A673 (cell line): ENCODE data around the gene MAP3K10. TPM values are rescaled to one million over a fixed set of nuclear protein-coding genes. Genes with fewer than 3 reads are reported as not detected.
A peak's percentile ranks its signal among the peaks of the same experiment; 100 is the strongest.

Experiments
- BruUV-seq: library from RNA; stranded (reverse); fragments of 400-500 nt; replicated peaks from 2 replicates; lab custom pipeline; 2021; lab: Mats Ljungman, UMichigan
- CTCF ChIA-PET: fragments of 300-600 bp; sonication (Branson Sonifier 250); formaldehyde crosslinking; loops from one replicate; lab custom pipeline; 2022; ENCODE audit warnings: antibody characterized with exemption; lab: Charles Lee
- POLR2A ChIA-PET: fragments of 300-600 bp; sonication (Branson Sonifier 250); formaldehyde crosslinking; loops from one replicate; lab custom pipeline; 2022; ENCODE audit warnings: antibody characterized with exemption; ENCODE audit not compliant: low non-redundant PET; lab: Charles Lee
- DNase-seq: peaks from one replicate; pipeline ENCODE4 v3.0.0-alpha.2; 2015; ENCODE audit warnings: low spot score
- H3K27ac ChIP-seq: fragments of 200-600 bp; sonication (generic); 2 replicates; pipeline ENCODE4 v1.5.1; 2016; ENCODE audit warnings: mixed run types, low read depth, mild to moderate bottlenecking, mixed read lengths, antibody characterized with exemption, low read length; ENCODE audit not compliant: poor library complexity, severe bottlenecking
- H3K27me3 ChIP-seq: fragments of 200-600 bp; sonication (generic); replicated peaks from 2 replicates; pipeline ENCODE4 v1.6.1; 2017; ENCODE audit warnings: mixed run types, low read depth, mild to moderate bottlenecking, mixed read lengths, antibody characterized with exemption, low read length; ENCODE audit not compliant: insufficient read depth, poor library complexity
- H3K36me3 ChIP-seq: fragments of 200-600 bp; sonication (generic); 2 replicates; pipeline ENCODE4 v1.6.1; 2016; ENCODE audit warnings: mixed run types, mild to moderate bottlenecking, mixed read lengths, antibody characterized with exemption, low read length; ENCODE audit not compliant: insufficient read depth, poor library complexity, severe bottlenecking
- H3K4me1 ChIP-seq: fragments of 200-600 bp; sonication (generic); 2 replicates; pipeline ENCODE4 v1.6.1; 2017; ENCODE audit warnings: mixed run types, mild to moderate bottlenecking, mixed read lengths, antibody characterized with exemption, low read length; ENCODE audit not compliant: insufficient read depth, poor library complexity, severe bottlenecking
- H3K4me3 ChIP-seq: fragments of 200-600 bp; sonication (generic); 2 replicates; pipeline ENCODE4 v1.5.1; 2016; ENCODE audit warnings: low read depth, mixed run types, mild to moderate bottlenecking, mixed read lengths, low read length; ENCODE audit not compliant: poor library complexity, severe bottlenecking
- H3K9me3 ChIP-seq: fragments of 200-600 bp; sonication (generic); 2 replicates; pipeline ENCODE4 v1.6.1; 2016; ENCODE audit warnings: mixed run types, low read depth, mild to moderate bottlenecking, mixed read lengths, antibody characterized with exemption, low read length; ENCODE audit not compliant: poor library complexity, severe bottlenecking
- CTCF ChIP-seq: fragments of 300-800, 200-600 bp; sonication (generic); conservative IDR thresholded peaks from 2 replicates; pipeline ENCODE4 v1.5.1; 2017; ENCODE audit warnings: low read depth, mild to moderate bottlenecking, antibody characterized with exemption, low read length, moderate library complexity, mixed read lengths
- EZH2 ChIP-seq: fragments of 200-600 bp; sonication (generic); IDR thresholded peaks from 2 replicates; pipeline ENCODE4 v1.6.1; 2017; ENCODE audit warnings: borderline replicate concordance, low read depth, mild to moderate bottlenecking, mixed read lengths, antibody characterized with exemption, low read length; ENCODE audit not compliant: poor library complexity, severe bottlenecking
- intact Hi-C: fragments of 100-400 bp; cut with micrococcal nuclease; formaldehyde crosslinking; loops from one replicate; pipeline ENCODE4 v1.10.0; 2022; ENCODE audit not compliant: unreplicated experiment
- total RNA-seq: library from RNA; stranded (reverse); gene quantifications from 2 replicates; pipeline ENCODE4 v1.2.3, GENCODE V29; 2021

The MAP3K10 gene
- total RNA-seq, 1 experiment from 2014 or later: 17.8 TPM

- Histone ChIP-seq H3K27me3 (no peaks in the 10 kb centered on the region), H3K4me1 (no peaks in the 10 kb centered on the region), H3K9me3 (no peaks in the 10 kb centered on the region), H3K36me3 (no peaks in the 10 kb centered on the region), H3K27ac (no peak overlapping the region), H3K4me3 (no peak overlapping the region)
- TF ChIP-seq CTCF (no peak), EZH2 (no peak)
- DNase-seq: no peak
- POLR2A ChIA-PET: no interaction called here
- BruUV-seq: no TSS peak
- CTCF ChIA-PET: no interaction called here
- intact Hi-C loops: no loop called here
These were observed 12.5 kb upstream of the MAP3K10 start for GRCh38 chr19:40178756-40179155.

DNA sequence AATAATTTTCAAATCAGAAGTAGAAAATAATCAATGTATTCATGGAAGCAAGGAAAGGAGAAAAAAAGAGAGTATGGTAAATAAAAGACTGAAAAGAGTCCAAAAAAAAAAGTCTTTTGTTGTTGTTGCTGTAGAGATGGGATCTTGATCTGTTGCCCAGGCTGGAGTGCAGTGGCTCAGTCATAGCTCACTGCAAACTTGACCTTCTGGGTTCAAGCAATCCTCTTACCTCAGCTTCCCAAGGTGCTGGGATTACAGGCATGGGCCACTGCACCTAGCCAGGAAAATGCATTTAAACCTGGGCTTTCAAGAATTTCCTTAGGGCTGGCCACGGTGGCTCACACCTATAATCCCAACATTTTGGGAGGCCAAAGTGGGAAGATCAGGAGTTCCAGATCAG is 7.0 kb upstream of the MAP3K10 start:
- no TSS peak for BruUV-seq
- intact Hi-C loops: no loop called here
- Histone ChIP-seq H3K4me1 (no peaks in the 10 kb centered on the region), H3K9me3 (no peaks in the 10 kb centered on the region), H3K4me3 (no peak overlapping the region), H3K27me3 (no peaks in the 10 kb centered on the region), H3K27ac (no peak overlapping the region), H3K36me3 (no peaks in the 10 kb centered on the region)
- DNase-seq: no peak
- TF ChIP-seq EZH2: no peak
- CTCF ChIA-PET: no interaction called here
- POLR2A ChIA-PET: no interaction called here

- intact Hi-C loops: loop anchor here (2.0 kb wide), 1 partner anchor 27 kb away; no protein-coding TSS in a partner anchor
These were observed 815 bp downstream of the MAP3K10 start for GRCh38 chr19:40191836-40192646.

More at GRCh38 chr19:40191836-40192646, 815 bp downstream of the MAP3K10 start:
- no peak for TF ChIP-seq CTCF
- no peak for TF ChIP-seq EZH2
- no TSS peak for BruUV-seq
- Histone ChIP-seq H3K27ac (peak overlapping the region; percentile 57), H3K4me1 (no peaks in the 10 kb centered on the region), H3K4me3 (peak overlapping the region; percentile 100), H3K9me3 (no peaks in the 10 kb centered on the region), H3K36me3 (no peaks in the 10 kb centered on the region), H3K27me3 (no peaks in the 10 kb centered on the region)
- POLR2A ChIA-PET: interaction anchor here (0.5 kb wide), 1 partner anchor 39 kb away, joined by 8 read pairs; no protein-coding TSS in a partner anchor
- peak; percentile 18 for DNase-seq
- CTCF ChIA-PET: interaction anchor here (0.6 kb wide), 1 partner anchor 48 kb away, joined by 3 read pairs; no protein-coding TSS in a partner anchor
